DMS53 treated with DMSO at 0.1 percent for 48 hours (cell line): Measurements from ENCODE around the gene DCX.
A peak's percentile ranks its signal among the peaks of the same experiment; 100 is the strongest.

Experiments
- DNase-seq: peaks from one replicate; lab custom pipeline; 2025; ENCODE audit not compliant: unreplicated experiment; lab: John Stamatoyannopoulos, UW

The DCX gene

DNA sequence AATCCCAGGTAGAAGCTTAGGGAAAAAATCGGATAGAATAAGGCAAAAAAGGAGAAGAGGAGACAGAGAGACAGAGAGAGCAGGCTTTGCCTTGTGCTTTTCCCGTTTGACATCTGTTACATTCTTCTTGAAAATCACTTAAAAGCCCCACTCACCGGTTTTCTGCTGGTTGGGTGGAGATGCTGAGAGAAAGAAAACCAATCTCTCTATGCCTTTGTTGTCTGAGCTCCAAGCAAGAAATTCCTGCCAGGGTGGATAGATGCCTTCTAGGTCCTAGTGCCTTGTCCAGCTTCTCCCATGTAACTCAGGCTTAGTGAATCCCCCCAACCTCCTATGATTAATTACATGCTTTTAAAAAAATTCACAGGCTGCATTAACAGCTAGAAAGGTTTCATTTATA lies at the start of gene DCX:
Gene DCX, minus strand, starts transcription at position 210 of the 400 bp plus-strand sequence. CDS start 1,794 bp downstream, outside the sequence.
- no peak for DNase-seq

DNA sequence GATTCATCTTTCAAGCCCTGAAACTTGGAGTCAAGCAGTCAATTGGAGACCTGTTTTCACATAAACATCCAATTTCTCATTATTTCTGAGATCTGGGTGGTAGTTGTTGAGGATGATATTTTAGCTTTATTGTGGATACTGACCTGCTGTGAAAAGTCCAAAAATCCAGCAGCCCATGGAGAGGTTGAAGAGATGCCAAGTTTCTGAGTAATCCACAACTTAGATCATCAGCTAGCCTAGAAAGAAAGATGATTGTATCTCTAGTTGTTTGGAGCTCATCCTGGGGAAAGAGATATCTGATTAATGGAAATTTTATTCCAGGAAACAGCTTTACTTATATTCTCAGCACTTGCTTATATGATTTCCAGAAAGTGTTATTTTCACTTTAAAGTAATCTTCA lies 48.6 kb upstream of the DCX start:
- DNase-seq: no peak

DNA sequence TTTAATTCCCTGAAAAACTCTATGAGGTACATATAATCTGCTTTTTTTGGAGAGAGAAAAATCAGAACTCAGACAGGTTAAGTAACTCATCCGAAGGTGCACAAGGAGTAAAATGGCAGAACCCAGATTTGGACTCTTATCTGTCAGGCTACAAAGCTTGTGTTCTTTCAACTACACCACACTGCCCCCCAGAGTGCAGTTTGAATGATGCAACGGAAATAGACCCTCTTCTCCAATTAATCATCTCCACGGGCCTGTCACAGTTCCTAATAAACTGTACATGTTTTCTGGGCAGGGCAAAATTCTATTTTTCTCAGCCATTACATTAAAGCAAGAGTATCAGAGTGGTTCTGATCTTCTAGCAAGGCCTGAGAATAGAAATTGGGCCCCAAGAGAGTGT lies 35.3 kb upstream of the DCX start:
- DNase-seq: no peak

DNA sequence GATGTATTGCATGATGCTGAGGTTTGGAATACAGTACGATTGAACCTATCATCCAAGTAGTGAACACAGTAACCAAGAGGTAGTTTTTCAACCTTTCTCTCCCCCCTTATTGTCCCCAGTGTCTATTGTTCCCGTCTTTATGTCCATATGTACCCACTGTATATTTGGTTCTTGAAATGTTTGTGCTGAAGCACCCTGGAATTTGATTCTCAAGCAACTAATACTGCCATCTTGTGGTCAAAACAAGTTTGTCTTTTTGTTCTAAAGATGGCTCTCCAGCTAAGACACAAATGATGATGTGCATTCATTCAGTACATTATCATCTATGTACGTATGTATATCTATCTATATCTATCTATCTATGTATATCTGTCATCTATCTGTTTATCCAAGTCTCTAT lies 33.5 kb upstream of the DCX start:
- peak; percentile 64 for DNase-seq

DNA sequence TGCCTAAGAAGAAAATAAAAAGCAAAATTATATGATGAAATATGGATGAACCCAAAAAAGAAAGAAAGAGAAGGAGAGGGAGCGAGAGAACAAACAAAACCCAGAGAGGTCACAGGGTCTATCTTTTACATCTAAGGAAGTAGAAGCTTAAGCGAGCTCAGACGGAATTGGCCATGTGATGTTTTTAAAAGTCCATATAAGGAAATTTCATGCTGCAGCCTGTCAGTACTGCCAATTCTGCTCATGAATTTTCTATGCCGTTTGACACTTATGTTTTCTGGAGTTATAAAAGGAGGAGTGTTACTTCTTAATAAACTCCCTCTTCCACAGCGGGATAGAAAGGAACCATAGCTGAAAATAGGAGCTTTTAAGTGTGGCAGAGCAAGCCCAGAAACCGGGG lies 32.9 kb upstream of the DCX start:
- peak; percentile 17 for DNase-seq

DNA sequence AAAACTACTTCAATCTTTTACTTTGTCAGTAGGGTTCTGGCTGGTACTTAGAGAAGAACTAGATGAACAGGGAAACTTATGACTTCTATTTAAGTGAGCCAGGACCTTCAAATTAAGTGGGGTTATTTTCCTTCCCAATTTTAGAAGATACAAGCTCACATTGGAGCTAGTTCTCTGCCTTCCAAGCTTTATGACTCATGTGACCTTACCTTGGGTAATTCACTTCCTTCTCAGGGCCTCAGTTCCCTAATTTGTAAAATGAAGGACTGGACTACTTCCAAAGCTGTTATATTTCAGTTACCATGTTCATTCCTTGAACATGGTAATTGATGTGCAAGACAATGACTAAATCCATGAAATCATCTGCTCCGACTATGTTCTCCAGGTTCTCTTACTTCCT lies 32.0 kb upstream of the DCX start:
- no peak for DNase-seq

DNA sequence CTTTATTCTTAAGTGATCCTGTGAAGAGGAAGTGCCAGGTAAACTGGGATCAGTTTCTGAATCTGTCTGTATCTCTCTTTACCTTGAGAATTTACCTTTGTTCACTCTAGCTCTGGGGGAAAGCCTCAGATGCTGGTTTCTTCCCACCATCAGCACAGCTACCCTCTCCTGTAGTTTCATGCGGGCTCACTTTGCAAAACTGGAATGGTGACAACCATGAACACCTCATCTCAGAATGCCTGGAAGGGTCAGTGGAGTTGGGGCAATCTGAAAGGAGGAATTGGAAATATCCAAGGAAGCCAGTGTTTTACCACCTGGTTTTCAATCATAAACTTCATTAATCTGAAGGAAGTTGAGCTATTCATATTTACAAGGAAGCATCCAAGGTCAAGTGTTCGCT lies 30.8 kb upstream of the DCX start:
- no peak for DNase-seq

DNA sequence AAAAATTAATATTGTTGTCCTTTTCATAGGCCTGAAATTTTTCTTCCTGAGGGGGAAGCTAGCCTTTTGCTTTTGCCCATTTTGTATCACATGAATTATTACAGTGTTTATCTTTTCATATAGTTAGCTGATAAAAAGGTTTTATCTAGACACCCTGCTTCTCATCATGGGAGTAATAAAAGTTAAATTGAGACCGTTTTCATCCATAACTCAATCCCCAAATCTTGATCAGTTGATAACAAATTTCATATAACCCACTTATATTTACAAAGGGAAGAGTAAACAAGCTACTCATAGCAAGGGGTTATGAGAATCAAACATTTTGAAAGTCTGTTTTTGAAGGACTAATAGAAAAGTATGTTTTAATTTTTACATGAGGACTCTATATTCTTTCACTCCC lies 23.5 kb upstream of the DCX start:
- no peak for DNase-seq

DNA sequence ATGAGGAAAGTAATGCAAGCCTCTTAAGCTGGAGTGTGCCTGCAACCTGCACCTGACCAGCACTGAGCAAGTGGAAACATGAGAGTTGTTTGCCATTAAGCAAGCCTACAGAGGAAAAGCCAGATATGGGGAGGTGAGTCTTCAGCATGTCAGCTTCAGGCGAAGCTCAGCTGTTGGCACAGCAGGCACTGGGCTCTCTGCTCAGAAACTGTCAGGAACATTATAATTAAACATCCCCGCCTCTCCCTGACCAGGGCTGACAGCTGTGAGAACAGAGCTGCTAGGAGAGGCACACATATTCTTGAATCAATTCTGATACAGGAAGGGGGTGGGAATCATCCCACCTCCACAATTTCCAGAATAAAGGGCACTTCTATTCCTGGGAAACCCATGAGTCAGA lies 19.0 kb upstream of the DCX start:
- no peak for DNase-seq

DNA sequence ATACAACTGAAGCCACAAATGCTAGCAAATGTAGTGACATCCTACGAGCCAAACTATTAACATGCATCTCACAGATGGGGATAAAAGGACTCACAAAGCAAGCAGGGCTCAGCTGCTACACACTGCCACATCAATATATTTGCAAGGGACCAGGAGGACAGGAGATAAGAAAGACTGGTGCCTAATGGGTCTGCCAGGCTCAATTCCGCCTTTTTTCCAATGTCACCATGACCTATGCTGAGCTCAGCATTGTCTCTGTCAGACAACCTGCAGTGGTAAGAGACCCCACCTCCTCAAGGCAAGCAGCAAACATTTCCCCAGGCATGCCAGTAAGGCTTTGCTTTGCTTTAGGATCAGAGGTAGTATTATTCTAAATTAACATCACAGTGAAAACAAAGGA lies 435 bp downstream of the DCX start:
- no peak for DNase-seq

DNA sequence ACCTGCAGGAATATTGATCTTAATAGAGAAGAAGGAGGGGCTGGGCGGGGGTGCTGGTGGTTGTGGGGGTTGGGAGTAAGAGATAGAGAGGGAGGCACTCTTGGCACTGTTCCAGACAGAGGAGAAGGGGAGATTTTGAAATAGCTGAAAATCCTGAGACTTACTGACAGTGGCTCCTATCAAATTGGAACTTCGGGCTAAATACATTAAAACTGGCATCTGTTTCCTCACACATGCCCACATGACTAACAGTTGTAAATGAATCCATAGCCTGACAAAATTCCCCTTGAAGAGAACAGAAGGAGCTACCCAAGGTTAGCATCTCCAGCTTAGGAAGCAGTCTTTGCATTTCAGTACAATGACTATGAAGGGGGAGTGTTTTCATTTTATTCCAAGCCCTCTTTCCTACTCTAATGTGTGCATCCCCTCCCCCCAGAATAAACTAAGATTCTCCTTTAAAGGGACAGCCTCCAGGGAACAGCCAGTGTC lies 1.4 kb downstream of the DCX start:
- DNase-seq: no peak

DNA sequence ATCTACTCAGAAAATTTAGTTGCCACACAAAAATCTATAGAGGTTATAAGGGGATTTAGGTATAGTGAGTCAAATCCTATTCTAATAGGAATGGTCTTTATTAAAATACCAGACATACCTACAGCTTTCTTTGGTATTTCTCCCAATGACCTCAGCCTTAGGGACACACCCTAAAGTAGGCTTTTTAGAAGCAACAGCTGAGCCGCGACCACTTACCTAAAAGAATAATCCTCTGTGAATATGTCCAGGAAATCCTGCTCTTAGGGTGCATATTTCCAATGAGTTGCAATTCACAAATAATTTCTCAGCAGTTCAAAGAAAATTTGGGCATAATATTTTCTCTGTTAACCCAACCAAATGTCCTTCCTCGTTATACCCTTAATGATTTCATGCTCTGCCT lies 2.7 kb downstream of the DCX start:
- no peak for DNase-seq

DNA sequence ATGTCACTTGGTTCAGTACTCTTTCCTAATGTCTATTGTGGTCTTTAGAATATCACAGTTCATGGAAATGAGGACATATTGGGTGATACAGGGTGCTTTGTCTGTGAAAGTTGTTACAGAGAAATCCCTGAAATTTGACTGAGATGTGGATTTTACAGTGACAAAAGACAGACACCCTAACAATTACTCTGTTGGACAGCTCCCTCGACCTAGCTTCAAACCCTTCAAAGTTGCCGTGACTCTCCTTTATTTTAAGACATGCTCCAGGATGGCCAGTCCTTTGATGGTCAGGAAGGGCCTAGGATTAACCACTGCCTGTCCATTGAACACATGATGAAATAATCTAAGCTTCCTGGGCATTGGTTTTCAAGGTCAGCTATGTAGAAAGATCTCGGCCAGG lies 4.0 kb downstream of the DCX start:
- no peak for DNase-seq

DNA sequence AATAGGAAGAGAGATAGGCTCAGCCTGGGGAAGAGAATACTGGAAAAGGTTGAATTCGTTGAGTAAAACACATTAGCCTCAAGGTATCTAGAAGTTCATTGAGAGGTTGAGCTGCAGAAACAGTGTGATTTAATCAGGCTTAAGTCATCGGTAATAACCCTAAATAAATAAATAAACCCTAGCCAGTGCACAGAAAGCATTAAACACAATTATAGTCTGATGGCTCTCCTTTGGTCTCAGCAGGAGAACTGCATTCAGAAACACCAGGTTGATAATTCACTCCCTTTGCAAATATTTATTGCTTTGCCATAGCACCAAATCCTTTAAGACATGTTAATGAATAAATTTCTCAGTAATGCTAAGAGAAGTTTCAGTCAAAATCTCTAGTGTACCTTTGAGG lies 9.6 kb downstream of the DCX start:
- DNase-seq: no peak

DNA sequence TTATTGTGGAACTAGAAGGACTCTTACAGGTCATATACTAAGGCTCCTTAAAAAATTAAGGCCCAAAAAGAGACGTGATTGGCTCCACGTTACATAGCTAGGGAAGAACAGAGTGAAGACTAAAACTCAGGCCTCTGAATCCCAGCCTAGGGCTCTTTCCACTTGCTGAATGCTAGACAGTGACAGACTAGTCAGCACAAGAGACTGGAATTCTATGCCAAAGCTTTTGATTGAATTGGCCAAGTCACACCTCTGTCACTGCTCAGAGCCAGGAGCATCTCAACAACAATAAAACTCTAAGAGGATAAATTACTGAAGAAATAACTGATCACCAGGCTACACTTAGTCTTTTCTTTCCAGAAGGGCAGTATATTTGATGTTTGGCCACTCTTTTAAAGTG lies 16.8 kb downstream of the DCX start:
- DNase-seq: no peak

DNA sequence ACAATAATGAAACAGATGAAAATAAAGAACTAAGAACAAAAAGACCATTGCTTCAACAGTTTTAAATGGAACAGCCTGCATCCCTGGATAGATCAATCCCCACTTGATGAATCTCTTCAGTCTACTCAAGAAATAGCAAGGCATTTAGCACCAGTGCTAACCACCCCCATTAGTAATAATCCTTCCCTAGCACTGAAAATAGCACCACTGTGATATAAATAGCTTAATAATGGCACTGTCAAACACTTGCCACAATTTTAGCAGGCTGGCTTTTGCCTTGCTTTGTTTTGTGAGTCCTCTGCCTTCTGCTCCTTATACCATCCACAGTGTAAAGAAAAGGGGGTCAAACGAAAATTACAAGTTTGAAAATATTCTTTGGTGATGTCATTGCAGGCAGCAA lies 17.4 kb downstream of the DCX start:
- DNase-seq: no peak

DNA sequence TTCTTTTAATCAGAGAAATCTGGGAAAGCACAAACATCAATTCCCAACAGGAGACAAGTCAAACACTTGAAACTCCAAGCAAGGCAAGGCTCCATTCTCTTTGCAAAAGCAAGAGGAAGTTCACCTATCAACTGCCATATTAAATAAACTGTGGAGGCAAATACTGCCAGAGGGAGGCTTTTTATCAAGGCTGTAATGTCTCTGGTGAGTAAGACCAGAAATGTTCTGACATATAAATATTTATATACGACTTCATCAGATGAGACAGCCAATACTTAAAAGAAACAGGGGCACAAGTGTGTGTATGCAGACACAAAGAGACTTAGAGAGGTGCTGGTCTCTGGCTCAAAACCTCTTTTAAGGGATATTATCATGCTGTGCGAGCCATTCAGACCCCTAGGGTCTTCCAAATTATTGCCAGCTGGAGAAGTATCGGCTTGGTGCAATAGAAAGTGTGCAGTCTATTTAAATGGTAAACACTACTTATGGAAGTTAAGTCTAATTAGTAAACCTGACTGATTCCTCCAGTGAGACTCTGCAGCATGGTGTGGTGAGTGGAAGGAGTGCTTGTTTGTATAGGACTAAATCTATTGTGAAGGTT lies 24.4 kb downstream of the DCX start:
- no peak for DNase-seq

DNA sequence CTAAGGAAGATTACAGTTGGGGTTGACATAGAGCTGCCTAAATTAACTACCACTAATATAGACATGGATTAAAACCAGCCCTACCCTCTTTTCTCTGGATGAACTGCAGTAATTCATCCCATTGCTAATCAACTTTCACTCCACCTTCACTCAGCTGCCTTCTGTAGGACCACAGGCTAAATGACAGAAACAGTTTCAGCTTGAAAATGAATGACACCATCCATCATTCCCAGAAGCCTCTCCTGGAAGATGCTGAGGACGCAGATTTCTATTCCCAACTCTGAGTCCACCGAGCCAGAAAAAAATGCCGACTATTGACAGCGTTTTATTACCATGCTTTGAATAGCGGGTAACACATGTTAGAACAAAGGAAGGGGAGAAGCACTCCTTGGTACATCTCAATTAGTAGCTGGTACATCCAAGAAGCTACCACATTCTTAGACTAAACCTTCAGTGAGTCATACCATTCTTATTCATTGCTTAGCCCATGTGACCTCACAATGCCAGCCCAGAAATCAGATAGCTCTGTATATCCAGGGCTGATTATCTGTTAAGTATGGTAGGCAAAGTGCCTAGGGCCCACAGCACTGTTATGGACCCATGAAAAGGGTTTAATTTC lies 25.3 kb downstream of the DCX start:
- DNase-seq: no peak

DNA sequence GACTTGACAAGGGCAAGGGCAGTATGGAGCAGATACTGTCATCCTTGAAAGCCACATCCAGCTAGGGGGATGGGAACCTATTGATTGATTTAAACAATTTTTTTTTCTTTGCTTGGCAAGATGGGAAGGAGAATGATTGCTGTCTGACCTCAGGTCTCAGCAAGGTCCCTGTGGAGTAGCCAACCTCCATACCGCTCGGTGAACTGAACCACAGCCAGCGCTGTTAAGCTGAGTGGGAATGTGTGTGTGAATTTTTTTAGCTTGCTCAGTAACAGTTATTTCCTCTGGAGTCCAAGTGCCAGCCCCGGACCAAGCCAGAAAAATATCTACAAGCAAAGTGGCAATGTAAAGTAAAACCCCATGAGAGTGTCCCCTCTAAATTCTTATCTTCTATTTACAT lies 25.9 kb downstream of the DCX start:
- no peak for DNase-seq

DNA sequence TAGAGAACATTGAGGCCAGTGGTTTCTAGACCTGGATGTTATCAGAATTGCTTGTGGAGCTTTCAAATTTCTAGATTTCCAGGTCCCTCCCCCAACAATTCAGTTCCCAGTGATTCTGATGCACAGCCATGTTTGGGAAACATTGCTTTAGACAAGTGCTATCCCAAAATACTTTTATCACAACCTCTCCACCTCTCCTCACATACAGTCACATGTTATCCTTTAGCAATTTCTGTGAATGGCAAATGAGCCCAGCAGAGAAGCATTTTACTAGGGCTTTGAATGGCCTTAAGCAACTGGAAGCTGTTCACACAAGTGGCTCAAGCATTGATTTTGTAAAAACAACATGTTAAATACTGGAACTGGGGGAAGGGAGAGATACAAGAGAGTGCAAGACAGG lies 29.7 kb downstream of the DCX start:
- no peak for DNase-seq

DNA sequence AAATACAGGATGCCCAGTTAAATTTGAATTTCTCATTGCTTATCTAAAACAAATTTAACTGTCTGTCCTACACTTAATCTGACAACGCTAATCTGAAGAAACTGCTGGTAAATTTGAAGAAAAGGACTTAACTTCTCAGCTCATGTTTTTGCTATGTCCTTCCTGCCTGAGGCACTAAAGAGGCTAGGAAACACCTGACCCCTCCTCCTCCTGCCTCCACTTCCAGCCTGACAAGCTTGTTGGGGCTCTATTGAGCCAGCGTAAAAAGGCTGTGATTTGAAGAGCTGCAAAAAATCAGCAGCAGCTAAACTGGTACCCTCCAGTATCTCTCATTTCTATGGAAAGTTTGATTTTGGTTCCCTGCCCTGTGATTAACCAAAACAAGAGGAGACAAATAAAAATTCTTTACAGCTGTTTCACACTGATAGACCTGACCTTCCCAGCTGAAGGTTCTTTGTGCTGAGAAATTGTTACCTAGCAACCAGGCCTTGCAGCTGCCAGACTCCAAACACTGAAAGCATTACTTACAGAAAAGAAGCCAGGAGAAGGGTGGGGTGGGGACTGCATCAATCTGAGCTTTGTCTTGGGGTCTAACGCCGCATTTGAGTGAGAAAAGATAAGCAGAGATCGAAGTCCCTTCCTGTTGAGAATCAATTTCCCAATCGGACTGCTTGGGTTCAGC lies 35.0 kb downstream of the DCX start:
- DNase-seq: peak; percentile 8

DNA sequence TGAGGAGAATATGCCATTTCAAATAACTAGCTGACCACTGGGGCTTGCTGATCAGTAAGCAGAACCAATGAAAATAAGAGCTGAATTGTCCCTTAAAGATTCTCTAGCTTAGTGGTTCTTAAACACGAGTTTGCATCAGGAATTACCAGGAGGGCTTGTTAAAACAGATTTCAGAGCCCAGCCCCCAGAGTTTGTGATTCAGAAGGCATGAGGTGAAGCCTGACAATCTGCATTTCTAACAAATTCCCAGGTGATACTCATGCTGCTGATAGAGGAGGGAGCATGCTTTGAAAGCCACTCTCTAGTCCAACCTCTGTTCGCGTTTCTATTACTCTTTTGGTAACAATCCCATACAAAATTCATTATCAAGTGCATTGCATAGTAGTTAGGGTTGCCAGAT lies 35.5 kb downstream of the DCX start:
- DNase-seq: no peak

DNA sequence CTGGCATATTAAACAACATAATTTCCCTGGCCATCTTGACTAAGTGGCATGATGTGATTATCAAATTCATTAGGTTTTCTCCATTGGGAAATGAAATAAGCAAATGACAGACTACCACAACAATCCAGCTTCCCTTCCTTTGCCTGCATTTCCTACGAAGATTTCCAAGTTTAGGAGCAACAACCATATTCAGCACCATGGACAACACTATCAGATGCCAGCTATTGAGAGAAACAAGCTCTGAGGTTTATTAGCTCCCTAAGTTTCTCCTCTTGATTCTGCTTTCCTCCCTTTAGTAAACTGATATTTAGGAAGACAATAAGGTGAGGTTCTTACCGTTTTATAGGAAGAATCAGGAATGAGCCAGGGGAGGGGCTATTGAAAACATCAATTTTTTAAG lies 36.2 kb downstream of the DCX start:
- no peak for DNase-seq
